ENCODE results near the gene CCDC141. TPM values are rescaled to one million over a fixed set of nuclear protein-coding genes. Genes with fewer than 3 reads are reported as not detected.

Gene CCDC141
- total and polyA plus RNA-seq, 2 experiments from 2014 or later, result 11.7 to 13.4 TPM

GRCh38 chr2:178824181-178824580 is 225.8 kb downstream of the CCDC141 start:
- H3F3A ChIP-seq (replicated peaks; ENCODE audit: low read depth), result no peaks in the 10 kb centered on the region
- TF ChIP-seq REST (IDR thresholded peaks at IDR 0.05; ENCODE audit: unreplicated experiment) (no peak), ZNF331 (CRISPR knock-in tag; IDR thresholded peaks at IDR 0.05; ENCODE audit: low read depth) (no peak), POLR2AphosphoS5 (IDR thresholded peaks at IDR 0.05; ENCODE audit: low read depth) (no peak), ETS1 (IDR thresholded peaks at IDR 0.05) (no peak), NANOG (IDR thresholded peaks at IDR 0.05; ENCODE audit: borderline replicate concordance) (no peak), EZH2 (IDR thresholded peaks at IDR 0.05; ENCODE audit: low read depth, unreplicated experiment) (no peak), JUNB (IDR thresholded peaks at IDR 0.05; ENCODE audit: unreplicated experiment) (no peak), STAT1 (IDR thresholded peaks at IDR 0.05; ENCODE audit: unreplicated experiment) (no peak)
- TF ChIP-seq, protein P1, sequence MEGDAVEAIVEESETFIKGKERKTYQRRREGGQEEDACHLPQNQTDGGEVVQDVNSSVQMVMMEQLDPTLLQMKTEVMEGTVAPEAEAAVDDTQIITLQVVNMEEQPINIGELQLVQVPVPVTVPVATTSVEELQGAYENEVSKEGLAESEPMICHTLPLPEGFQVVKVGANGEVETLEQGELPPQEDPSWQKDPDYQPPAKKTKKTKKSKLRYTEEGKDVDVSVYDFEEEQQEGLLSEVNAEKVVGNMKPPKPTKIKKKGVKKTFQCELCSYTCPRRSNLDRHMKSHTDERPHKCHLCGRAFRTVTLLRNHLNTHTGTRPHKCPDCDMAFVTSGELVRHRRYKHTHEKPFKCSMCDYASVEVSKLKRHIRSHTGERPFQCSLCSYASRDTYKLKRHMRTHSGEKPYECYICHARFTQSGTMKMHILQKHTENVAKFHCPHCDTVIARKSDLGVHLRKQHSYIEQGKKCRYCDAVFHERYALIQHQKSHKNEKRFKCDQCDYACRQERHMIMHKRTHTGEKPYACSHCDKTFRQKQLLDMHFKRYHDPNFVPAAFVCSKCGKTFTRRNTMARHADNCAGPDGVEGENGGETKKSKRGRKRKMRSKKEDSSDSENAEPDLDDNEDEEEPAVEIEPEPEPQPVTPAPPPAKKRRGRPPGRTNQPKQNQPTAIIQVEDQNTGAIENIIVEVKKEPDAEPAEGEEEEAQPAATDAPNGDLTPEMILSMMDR (conservative IDR thresholded peaks at IDR 0.05; ENCODE audit: low read depth in 2 of 2), result no peak
- TF ChIP-seq, protein P2, sequence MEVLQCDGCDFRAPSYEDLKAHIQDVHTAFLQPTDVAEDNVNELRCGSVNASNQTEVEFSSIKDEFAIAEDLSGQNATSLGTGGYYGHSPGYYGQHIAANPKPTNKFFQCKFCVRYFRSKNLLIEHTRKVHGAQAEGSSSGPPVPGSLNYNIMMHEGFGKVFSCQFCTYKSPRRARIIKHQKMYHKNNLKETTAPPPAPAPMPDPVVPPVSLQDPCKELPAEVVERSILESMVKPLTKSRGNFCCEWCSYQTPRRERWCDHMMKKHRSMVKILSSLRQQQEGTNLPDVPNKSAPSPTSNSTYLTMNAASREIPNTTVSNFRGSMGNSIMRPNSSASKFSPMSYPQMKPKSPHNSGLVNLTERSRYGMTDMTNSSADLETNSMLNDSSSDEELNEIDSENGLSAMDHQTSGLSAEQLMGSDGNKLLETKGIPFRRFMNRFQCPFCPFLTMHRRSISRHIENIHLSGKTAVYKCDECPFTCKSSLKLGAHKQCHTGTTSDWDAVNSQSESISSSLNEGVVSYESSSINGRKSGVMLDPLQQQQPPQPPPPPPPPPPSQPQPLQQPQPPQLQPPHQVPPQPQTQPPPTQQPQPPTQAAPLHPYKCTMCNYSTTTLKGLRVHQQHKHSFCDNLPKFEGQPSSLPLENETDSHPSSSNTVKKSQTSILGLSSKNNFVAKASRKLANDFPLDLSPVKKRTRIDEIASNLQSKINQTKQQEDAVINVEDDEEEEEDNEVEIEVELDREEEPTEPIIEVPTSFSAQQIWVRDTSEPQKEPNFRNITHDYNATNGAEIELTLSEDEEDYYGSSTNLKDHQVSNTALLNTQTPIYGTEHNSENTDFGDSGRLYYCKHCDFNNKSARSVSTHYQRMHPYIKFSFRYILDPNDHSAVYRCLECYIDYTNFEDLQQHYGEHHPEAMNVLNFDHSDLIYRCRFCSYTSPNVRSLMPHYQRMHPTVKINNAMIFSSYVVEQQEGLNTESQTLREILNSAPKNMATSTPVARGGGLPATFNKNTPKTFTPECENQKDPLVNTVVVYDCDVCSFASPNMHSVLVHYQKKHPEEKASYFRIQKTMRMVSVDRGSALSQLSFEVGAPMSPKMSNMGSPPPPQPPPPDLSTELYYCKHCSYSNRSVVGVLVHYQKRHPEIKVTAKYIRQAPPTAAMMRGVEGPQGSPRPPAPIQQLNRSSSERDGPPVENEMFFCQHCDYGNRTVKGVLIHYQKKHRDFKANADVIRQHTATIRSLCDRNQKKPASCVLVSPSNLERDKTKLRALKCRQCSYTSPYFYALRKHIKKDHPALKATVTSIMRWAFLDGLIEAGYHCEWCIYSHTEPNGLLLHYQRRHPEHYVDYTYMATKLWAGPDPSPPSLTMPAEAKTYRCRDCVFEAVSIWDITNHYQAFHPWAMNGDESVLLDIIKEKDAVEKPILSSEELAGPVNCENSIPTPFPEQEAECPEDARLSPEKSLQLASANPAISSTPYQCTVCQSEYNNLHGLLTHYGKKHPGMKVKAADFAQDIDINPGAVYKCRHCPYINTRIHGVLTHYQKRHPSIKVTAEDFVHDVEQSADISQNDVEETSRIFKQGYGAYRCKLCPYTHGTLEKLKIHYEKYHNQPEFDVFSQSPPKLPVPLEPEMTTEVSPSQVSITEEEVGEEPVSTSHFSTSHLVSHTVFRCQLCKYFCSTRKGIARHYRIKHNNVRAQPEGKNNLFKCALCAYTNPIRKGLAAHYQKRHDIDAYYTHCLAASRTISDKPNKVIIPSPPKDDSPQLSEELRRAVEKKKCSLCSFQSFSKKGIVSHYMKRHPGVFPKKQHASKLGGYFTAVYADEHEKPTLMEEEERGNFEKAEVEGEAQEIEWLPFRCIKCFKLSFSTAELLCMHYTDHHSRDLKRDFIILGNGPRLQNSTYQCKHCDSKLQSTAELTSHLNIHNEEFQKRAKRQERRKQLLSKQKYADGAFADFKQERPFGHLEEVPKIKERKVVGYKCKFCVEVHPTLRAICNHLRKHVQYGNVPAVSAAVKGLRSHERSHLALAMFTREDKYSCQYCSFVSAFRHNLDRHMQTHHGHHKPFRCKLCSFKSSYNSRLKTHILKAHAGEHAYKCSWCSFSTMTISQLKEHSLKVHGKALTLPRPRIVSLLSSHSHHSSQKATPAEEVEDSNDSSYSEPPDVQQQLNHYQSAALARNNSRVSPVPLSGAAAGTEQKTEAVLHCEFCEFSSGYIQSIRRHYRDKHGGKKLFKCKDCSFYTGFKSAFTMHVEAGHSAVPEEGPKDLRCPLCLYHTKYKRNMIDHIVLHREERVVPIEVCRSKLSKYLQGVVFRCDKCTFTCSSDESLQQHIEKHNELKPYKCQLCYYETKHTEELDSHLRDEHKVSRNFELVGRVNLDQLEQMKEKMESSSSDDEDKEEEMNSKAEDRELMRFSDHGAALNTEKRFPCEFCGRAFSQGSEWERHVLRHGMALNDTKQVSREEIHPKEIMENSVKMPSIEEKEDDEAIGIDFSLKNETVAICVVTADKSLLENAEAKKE (CRISPR knock-in tag; IDR thresholded peaks at IDR 0.05), result no peak
- Mint-ChIP-seq H3K4me3 (no peak overlapping the region), H3K4me1 (peaks cover 10% of the 10 kb centered on the region; the same call in 2 of the 3 replicates), H3K36me3 (ENCODE audit: low read depth) (no peaks in the 10 kb centered on the region; the same call in 2 of the 3 replicates), H3K9me3 (no peaks in the 10 kb centered on the region), H3K27me3 (ENCODE audit: insufficient read depth, low read depth, poor library complexity) (no peaks in the 10 kb centered on the region), H3K27ac (no peak overlapping the region)
- H2AFZ ChIP-seq, result no peak overlapping the region
- no peaks in the 10 kb centered on the region for H3K9me2 ChIP-seq (ENCODE audit: insufficient read depth)
- H3K27me3 ChIP-seq (ENCODE audit: insufficient read depth), result no peaks in the 10 kb centered on the region
- no peaks in the 10 kb centered on the region for H3K4me1 ChIP-seq (ENCODE audit: insufficient read depth)
- H3K79me2 ChIP-seq (replicated peaks; ENCODE audit: insufficient read depth), result no peaks in the 10 kb centered on the region
- no peak overlapping the region for H3K4me3 ChIP-seq
- H3K27ac ChIP-seq (ENCODE audit: low read depth), result no peak overlapping the region
- H3K36me3 ChIP-seq (ENCODE audit: insufficient read depth), result no peaks in the 10 kb centered on the region
- no peak overlapping the region for H3K4me2 ChIP-seq
- ATAC-seq (no peak), DNase-seq (ENCODE audit: low spot score) (no peak)
- no peaks in the 10 kb centered on the region for H4K20me1 ChIP-seq (replicated peaks; ENCODE audit: insufficient read depth)

Data from GM23338 (cell line).